IMR-90 (cell line): ENCODE results near the gene SHROOM1. TPM values are rescaled to one million over a fixed set of nuclear protein-coding genes. Genes with fewer than 3 reads are reported as not detected.

ENCODE experiments used
- ATAC-seq: fragments of 200-7000 bp; cut with Tn5 transposase; 2 replicates; pipeline ENCODE4 v1.9.1; 2020; ENCODE audit warnings: low read depth, mild to moderate bottlenecking, moderate library complexity
- BruUV-seq: library from RNA; stranded (reverse); fragments of 400-500 nt; replicated peaks from 2 replicates; lab custom pipeline; 2021; lab: Mats Ljungman, UMichigan
- CTCF ChIA-PET: fragments of 300-600 bp; formaldehyde crosslinking; extraction: SDS; loops from one replicate; lab custom pipeline; 2021; ENCODE audit warnings: antibody characterized with exemption; lab: Yijun Ruan, JAX
- POLR2A ChIA-PET: fragments of 300-600 bp; sonication (Branson Sonifier 250); formaldehyde crosslinking; loops from one replicate; lab custom pipeline; 2022; ENCODE audit warnings: antibody characterized with exemption; ENCODE audit not compliant: unreplicated experiment; lab: Charles Lee
- DNase-seq: peaks from one replicate; pipeline ENCODE4 v3.0.0; 2013
- H2AFZ ChIP-seq: replicated peaks from 2 replicates; pipeline ENCODE3; 2013; ENCODE audit warnings: low read length, mild to moderate bottlenecking; ENCODE audit not compliant: poor library complexity
- H2AK5ac ChIP-seq: 2 replicates; pipeline ENCODE4 v1.6.1; 2013; ENCODE audit warnings: low read depth, low read length, inconsistent platforms
- H2AK9ac ChIP-seq: replicated peaks from 2 replicates; pipeline ENCODE3; 2013; ENCODE audit warnings: mild to moderate bottlenecking, low read depth, low read length, moderate library complexity; ENCODE audit not compliant: poor library complexity
- H2BK120ac ChIP-seq: 2 replicates; pipeline ENCODE4 v1.6.1; 2013; ENCODE audit warnings: low read depth, low read length, inconsistent platforms
- H2BK15ac ChIP-seq: 3 replicates; pipeline ENCODE4 v1.6.1; 2013; ENCODE audit warnings: low read depth, low read length, inconsistent platforms
- H2BK20ac ChIP-seq: 2 replicates; pipeline ENCODE4 v1.6.1; 2013; ENCODE audit warnings: low read depth, mild to moderate bottlenecking, inconsistent platforms, low read length, moderate library complexity
- H2BK5ac ChIP-seq: 2 replicates; pipeline ENCODE4 v1.6.1; 2013; ENCODE audit warnings: mild to moderate bottlenecking, low read depth, low read length, inconsistent platforms; ENCODE audit not compliant: poor library complexity, severe bottlenecking
- H3K14ac ChIP-seq: replicated peaks from 2 replicates; pipeline ENCODE4 v1.6.1; 2013; ENCODE audit warnings: low read depth, low read length, inconsistent platforms
- H3K18ac ChIP-seq: 2 replicates; pipeline ENCODE4 v1.6.1; 2013; ENCODE audit warnings: low read depth, low read length, control low read depth
- H3K23ac ChIP-seq: 2 replicates; pipeline ENCODE4 v1.6.1; 2013; ENCODE audit warnings: low read depth, low read length, inconsistent platforms
- H3K27ac ChIP-seq: 2 replicates; pipeline ENCODE4 v1.5.1; 2013; ENCODE audit warnings: mild to moderate bottlenecking, control low read depth, low read length; ENCODE audit not compliant: insufficient read depth
- H3K27me3 ChIP-seq: 2 replicates; pipeline ENCODE4 v1.6.1; 2013; ENCODE audit warnings: low read length; ENCODE audit not compliant: control insufficient read depth, insufficient read depth
- H3K36me3 ChIP-seq: 2 replicates; pipeline ENCODE4 v1.6.1; 2013; ENCODE audit warnings: low read length, mixed read lengths; ENCODE audit not compliant: control insufficient read depth, insufficient read depth
- H3K4ac ChIP-seq: 2 replicates; pipeline ENCODE4 v1.6.1; 2013; ENCODE audit warnings: low read depth, low read length, inconsistent platforms
- H3K4me1 ChIP-seq: 2 replicates; pipeline ENCODE4 v1.6.1; 2013; ENCODE audit warnings: low read length, mixed read lengths; ENCODE audit not compliant: control insufficient read depth, insufficient read depth
- H3K4me2 ChIP-seq: 2 replicates; pipeline ENCODE4 v1.6.1; 2013; ENCODE audit warnings: low read depth, mild to moderate bottlenecking, control low read depth, low read length, moderate library complexity
- H3K4me3 ChIP-seq: 2 replicates; pipeline ENCODE4 v1.5.1; 2013; ENCODE audit warnings: low read depth, mild to moderate bottlenecking, control low read depth, low read length, moderate library complexity; ENCODE audit not compliant: insufficient read depth
- H3K56ac ChIP-seq: 2 replicates; pipeline ENCODE4 v1.6.1; 2013; ENCODE audit warnings: low read length, inconsistent platforms; ENCODE audit not compliant: insufficient read depth; ENCODE audit errors: extremely low read depth
- H3K79me1 ChIP-seq, 2 experiments: 2 replicates each; pipeline ENCODE4 v1.6.1; 2013; ENCODE audit warnings: low read length in 2 of 2, inconsistent platforms in 1 of 2, low read depth in 1 of 2
- H3K9ac ChIP-seq: 2 replicates; pipeline ENCODE4 v1.6.1; 2013; ENCODE audit warnings: low read depth, low read length, control low read depth
- H3K9me1 ChIP-seq: 2 replicates; pipeline ENCODE4 v1.6.1; 2013; ENCODE audit warnings: low read length, inconsistent platforms; ENCODE audit not compliant: insufficient read depth
- H3K9me3 ChIP-seq: 2 replicates; pipeline ENCODE4 v1.6.1; 2013; ENCODE audit warnings: low read length; ENCODE audit not compliant: control insufficient read depth, insufficient read depth
- H4K20me1 ChIP-seq: 2 replicates; pipeline ENCODE4 v1.6.1; 2013; ENCODE audit warnings: low read length, inconsistent platforms; ENCODE audit not compliant: insufficient read depth
- H4K5ac ChIP-seq: 2 replicates; pipeline ENCODE4 v1.6.1; 2013; ENCODE audit warnings: mild to moderate bottlenecking, low read depth, low read length, control low read depth
- H4K8ac ChIP-seq, 2 experiments: 2 replicates each; pipeline ENCODE4 v1.6.1; 2013; ENCODE audit warnings: low read depth in 2 of 2, low read length in 2 of 2, control low read depth in 1 of 2, inconsistent platforms in 1 of 2
- H4K91ac ChIP-seq: 2 replicates; pipeline ENCODE4 v1.6.1; 2013; ENCODE audit warnings: low read depth, low read length, inconsistent platforms; ENCODE audit not compliant: insufficient read depth
- CEBPB ChIP-seq: IDR thresholded peaks from 2 replicates; pipeline ENCODE4 v1.6.1; 2012; ENCODE audit warnings: low read depth, low read length, improper control_type of control experiment
- WGBS, 2 experiments: methylation state at CpG; one replicate each; pipeline versions ENCODE4 v1.1.5 to v1.1.7; 2013; ENCODE audit warnings: missing lambda C conversion rate in 2 of 2; ENCODE audit not compliant: insufficient read length in 1 of 2; ENCODE audit errors: extremely low coverage in 2 of 2; 5-methylcytosine and 5-hydroxymethylcytosine counted together
- dilution Hi-C: fragments of 300-500 bp; cut with HindIII; formaldehyde crosslinking; loops from one replicate; pipeline ENCODE4 v1.14.3; 2018; ENCODE audit warnings: low sequenced_read_pairs; ENCODE audit not compliant: unreplicated experiment
- in situ Hi-C: fragments of 300-500 bp; cut with MboI; formaldehyde crosslinking; loops from 3 replicates; pipeline ENCODE4 v1.14.3; 2019; ENCODE audit warnings: low sequenced_read_pairs, inconsistent platforms, mixed read lengths
- intact Hi-C: fragments of 100-400 bp; cut with micrococcal nuclease; formaldehyde crosslinking; loops from 2 replicates; pipeline ENCODE4 v1.10.0; 2022
- polyA plus RNA-seq, 3 experiments: library from polyadenylated mRNA; depleted of rRNA; stranded (reverse); fragments of >200 nt; gene quantifications; 2 replicates each; pipeline ENCODE4 v1.2.3, GENCODE V29; 2012; ENCODE audit warnings: low replicate concordance in 1 of 3
- total RNA-seq: library from RNA; depleted of rRNA; stranded (reverse); fragments of >200 nt; gene quantifications from 2 replicates; pipeline ENCODE4 v1.2.3, GENCODE V29; 2012
- TF ChIP-seq, protein P1 (sequence below): fragments of 150-350 bp; IDR thresholded peaks from 2 replicates; pipeline ENCODE4 v1.6.1; 2017; ENCODE audit warnings: mild to moderate bottlenecking, antibody characterized with exemption, low read length, low read depth

Gene SHROOM1
- total and polyA plus RNA-seq, 2 of the 4 experiments (the other 2 are of a cell fraction), result 1.4 to 6.3 TPM

DNA sequence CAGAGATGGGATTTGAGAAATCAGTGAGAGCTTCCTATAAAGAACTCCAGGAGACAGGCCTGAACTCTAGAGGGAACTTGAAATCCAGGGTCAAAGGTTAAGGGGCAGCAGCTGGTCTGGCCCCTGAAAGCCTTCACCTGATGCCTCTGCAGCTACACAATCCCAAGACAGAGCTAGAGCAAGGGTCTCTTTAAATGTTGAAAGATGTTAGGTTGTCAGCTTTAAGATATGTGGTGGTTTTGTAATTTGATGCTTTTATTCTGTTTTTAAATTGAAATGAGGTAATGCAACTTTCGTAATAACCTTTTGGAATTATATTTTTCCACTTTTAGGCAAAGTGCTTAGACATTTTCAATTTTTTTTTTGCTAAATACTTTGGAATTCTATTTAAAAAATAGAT, 15.0 kb downstream of the SHROOM1 start:
- no peaks in the 10 kb centered on the region for H3K79me1 ChIP-seq
- no peak overlapping the region for H4K8ac ChIP-seq
- no CpG with 5 or more reads among the region's 1 CpG for WGBS, 2 experiments
- H3K56ac ChIP-seq, result no peak overlapping the region
- ChIA-PET CTCF (interaction anchor here (1.0 kb wide), 1 partner anchor 62 kb away, joined by 3 read pairs; no protein-coding TSS in a partner anchor), POLR2A (interaction anchor here (0.6 kb wide), 1 partner anchor 16 kb away, joined by 8 read pairs; no protein-coding TSS in a partner anchor)
- no peak overlapping the region for H4K5ac ChIP-seq
- H3K4ac ChIP-seq, result no peak overlapping the region
- H3K9me1 ChIP-seq, result no peaks in the 10 kb centered on the region
- H4K91ac ChIP-seq, result no peak overlapping the region
- dilution Hi-C loops (no loop called here), in situ Hi-C loops (no loop called here), intact Hi-C loops (no loop called here)
- peak overlapping the region; percentile 53 for H2AFZ ChIP-seq
- H3K9ac ChIP-seq, result no peak overlapping the region
- no peak overlapping the region for H3K18ac ChIP-seq
- no peak overlapping the region for H2BK20ac ChIP-seq
- DNase-seq (peak; percentile 55), ATAC-seq (no peak)
- no TSS peak for BruUV-seq
- no peak overlapping the region for H3K4me3 ChIP-seq
- no peaks in the 10 kb centered on the region for H4K20me1 ChIP-seq
- no peak overlapping the region for H3K27ac ChIP-seq
- peak overlapping the region; percentile 0; the same call in 1 of the 3 replicates for H2BK15ac ChIP-seq
- peaks cover 28% of the 10 kb centered on the region for H3K27me3 ChIP-seq
- H3K9me3 ChIP-seq, result no peaks in the 10 kb centered on the region
- H3K23ac ChIP-seq, result no peak overlapping the region
- peak overlapping the region; percentile 58 for H2AK9ac ChIP-seq
- H2BK5ac ChIP-seq, result no peak overlapping the region
- peak; percentile 74 for TF ChIP-seq CEBPB
- TF ChIP-seq, protein P1, sequence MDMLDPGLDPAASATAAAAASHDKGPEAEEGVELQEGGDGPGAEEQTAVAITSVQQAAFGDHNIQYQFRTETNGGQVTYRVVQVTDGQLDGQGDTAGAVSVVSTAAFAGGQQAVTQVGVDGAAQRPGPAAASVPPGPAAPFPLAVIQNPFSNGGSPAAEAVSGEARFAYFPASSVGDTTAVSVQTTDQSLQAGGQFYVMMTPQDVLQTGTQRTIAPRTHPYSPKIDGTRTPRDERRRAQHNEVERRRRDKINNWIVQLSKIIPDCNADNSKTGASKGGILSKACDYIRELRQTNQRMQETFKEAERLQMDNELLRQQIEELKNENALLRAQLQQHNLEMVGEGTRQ, result no peak
- no peak overlapping the region for H3K4me2 ChIP-seq
- H3K4me1 ChIP-seq, result peaks cover 7% of the 10 kb centered on the region
- H3K14ac ChIP-seq, result no peak overlapping the region
- H2BK120ac ChIP-seq, result no peak overlapping the region
- no peak overlapping the region for H2AK5ac ChIP-seq
- H3K36me3 ChIP-seq, result no peaks in the 10 kb centered on the region
